Cardiac muscle cell (in vitro differentiated cells and primary cell): ENCODE results near the gene ROBO2. TPM values are rescaled to one million over a fixed set of nuclear protein-coding genes. Genes with fewer than 3 reads are reported as not detected.

Experiments
- DNase-seq, 2 donors: peaks; one replicate each; pipeline versions ENCODE4 v3.0.0 to v3.0.0-alpha.2; 2010 to 2017; ENCODE audit warnings: low read depth in 1 of 2, low spot score in 1 of 2
- H3K27ac ChIP-seq: fragments of 200-600 bp; sonication (generic); 2 replicates; pipeline ENCODE4 v1.5.1; 2016
- H3K27me3 ChIP-seq: fragments of 200-600 bp; sonication (generic); 2 replicates; pipeline ENCODE4 v1.6.0; 2016; ENCODE audit warnings: control low read depth
- H3K36me3 ChIP-seq: fragments of 200-600 bp; sonication (generic); 2 replicates; pipeline ENCODE4 v1.5.1; 2016; ENCODE audit warnings: control low read depth
- H3K4me1 ChIP-seq: fragments of 200-600 bp; sonication (generic); 2 replicates; pipeline ENCODE4 v1.8.1; 2017; ENCODE audit warnings: low read depth, mild to moderate bottlenecking, mixed run types
- H3K4me3 ChIP-seq: fragments of 200-600 bp; sonication (generic); 2 replicates; pipeline ENCODE4 v1.5.1; 2016; ENCODE audit warnings: mild to moderate bottlenecking
- H3K9me3 ChIP-seq: fragments of 200-600 bp; sonication (generic); 2 replicates; pipeline ENCODE4 v1.5.1; 2017; ENCODE audit warnings: low read depth, mild to moderate bottlenecking, control low read depth
- CTCF ChIP-seq: IDR thresholded peaks from 2 replicates; pipeline ENCODE4 v1.5.1; 2012; ENCODE audit warnings: low read depth, mild to moderate bottlenecking, low read length
- polyA plus RNA-seq: library from polyadenylated mRNA; unstranded; fragments of >200 nt; fragmentation: Nextera tagmentation; extraction: Ambion mirVana; gene quantifications from 2 replicates; pipeline ENCODE4 v1.2.1, GENCODE V29; 2016
- total RNA-seq: library from RNA; depleted of rRNA; stranded (reverse); fragments of >200 nt; gene quantifications from 2 replicates; pipeline ENCODE4 v1.2.3, GENCODE V29; 2016

ROBO2 gene
- total and polyA plus RNA-seq, 2 experiments from 2014 or later = 13.5 to 39.4 TPM

GRCh38 chr3:77325702-77326101 is 285.8 kb downstream of the ROBO2 start:
- Histone ChIP-seq H3K27ac (no peak overlapping the region), H3K36me3 (no peaks in the 10 kb centered on the region), H3K9me3 (no peaks in the 10 kb centered on the region), H3K4me3 (no peak overlapping the region), H3K27me3 (no peaks in the 10 kb centered on the region), H3K4me1 (no peaks in the 10 kb centered on the region)
- TF ChIP-seq CTCF = no peak
- DNase-seq = no peak

GRCh38 chr3:77326586-77326985 is 286.7 kb downstream of the ROBO2 start:
- Histone ChIP-seq H3K4me3 (no peak overlapping the region), H3K4me1 (no peaks in the 10 kb centered on the region), H3K27me3 (no peaks in the 10 kb centered on the region), H3K36me3 (no peaks in the 10 kb centered on the region), H3K9me3 (no peaks in the 10 kb centered on the region), H3K27ac (no peak overlapping the region)
- TF ChIP-seq CTCF = no peak
- no peak for DNase-seq

GRCh38 chr3:77328690-77329089 is 288.8 kb downstream of the ROBO2 start:
- Histone ChIP-seq H3K27me3 (no peaks in the 10 kb centered on the region), H3K27ac (no peak overlapping the region), H3K9me3 (no peaks in the 10 kb centered on the region), H3K4me1 (no peaks in the 10 kb centered on the region), H3K4me3 (no peak overlapping the region), H3K36me3 (no peaks in the 10 kb centered on the region)
- no peak for DNase-seq
- no peak for TF ChIP-seq CTCF

GRCh38 chr3:77329116-77329515 is 289.2 kb downstream of the ROBO2 start:
- Histone ChIP-seq H3K9me3 (no peaks in the 10 kb centered on the region), H3K4me1 (no peaks in the 10 kb centered on the region), H3K27me3 (no peaks in the 10 kb centered on the region), H3K4me3 (no peak overlapping the region), H3K27ac (no peak overlapping the region), H3K36me3 (no peaks in the 10 kb centered on the region)
- no peak for TF ChIP-seq CTCF
- no peak for DNase-seq

GRCh38 chr3:77338195-77338594 is 298.3 kb downstream of the ROBO2 start:
- H3K9me3 ChIP-seq = no peaks in the 10 kb centered on the region
- no peaks in the 10 kb centered on the region for H3K27me3 ChIP-seq

More at GRCh38 chr3:77338195-77338594, 298.3 kb downstream of the ROBO2 start:
- DNase-seq = no peak
- no peaks in the 10 kb centered on the region for H3K4me1 ChIP-seq
- TF ChIP-seq CTCF = no peak
- H3K4me3 ChIP-seq = no peak overlapping the region
- H3K27ac ChIP-seq = no peak overlapping the region
- no peaks in the 10 kb centered on the region for H3K36me3 ChIP-seq
